Measurements from ENCODE around the gene GSTO2. TPM values are rescaled to one million over a fixed set of nuclear protein-coding genes. Genes with fewer than 3 reads are reported as not detected.

The GSTO2 gene
- total RNA-seq, 1 experiment from 2014 or later, result 1.1 TPM

GRCh38 chr10:104350127-104350635 is 81.2 kb downstream of the GSTO2 start:
- Histone ChIP-seq H3K36me3 (ENCODE audit: control insufficient read depth, insufficient read depth, low read length) (no peaks in the 10 kb centered on the region), H3K9me3 (no peaks in the 10 kb centered on the region), H3K27me3 (replicated peaks; ENCODE audit: control insufficient read depth, insufficient read depth, low read length) (no peaks in the 10 kb centered on the region; the same call in 1 of the 2 replicates), H3K4me3 (ENCODE audit: low read depth, low read length) (no peak overlapping the region), H3K4me1 (peaks cover 7% of the 10 kb centered on the region; the same call in 1 of the 2 replicates)
- Mint-ChIP-seq H3K27me3 (ENCODE audit: insufficient read depth, unreplicated experiment) (peaks cover 9% of the 10 kb centered on the region), H3K4me1 (ENCODE audit: low read depth, unreplicated experiment) (no peaks in the 10 kb centered on the region), H3K4me3 (ENCODE audit: unreplicated experiment) (no peak overlapping the region), H3K9me3 (ENCODE audit: unreplicated experiment) (no peaks in the 10 kb centered on the region), H3K27ac (ENCODE audit: unreplicated experiment) (no peak overlapping the region), H3K36me3 (ENCODE audit: insufficient read depth, unreplicated experiment) (no peaks in the 10 kb centered on the region)
- POLR2A ChIA-PET, result no interaction called here
- intact Hi-C loops (cut with micrococcal nuclease; ENCODE audit: unreplicated experiment), result loop anchor here (1.0 to 5.0 kb wide), 5 partner anchors 12 to 461 kb away; partner anchors contain the start of gene ITPRIP
- DNase-seq, result peak in 1 of 2 experiments; percentile 58
- CTCF ChIA-PET, result interaction anchor here (1.0 to 2.9 kb wide), 4 partner anchors 12 to 44 kb away, joined by 3 to 9 read pairs (median 4); no protein-coding TSS in a partner anchor
- TF ChIP-seq, protein P1, sequence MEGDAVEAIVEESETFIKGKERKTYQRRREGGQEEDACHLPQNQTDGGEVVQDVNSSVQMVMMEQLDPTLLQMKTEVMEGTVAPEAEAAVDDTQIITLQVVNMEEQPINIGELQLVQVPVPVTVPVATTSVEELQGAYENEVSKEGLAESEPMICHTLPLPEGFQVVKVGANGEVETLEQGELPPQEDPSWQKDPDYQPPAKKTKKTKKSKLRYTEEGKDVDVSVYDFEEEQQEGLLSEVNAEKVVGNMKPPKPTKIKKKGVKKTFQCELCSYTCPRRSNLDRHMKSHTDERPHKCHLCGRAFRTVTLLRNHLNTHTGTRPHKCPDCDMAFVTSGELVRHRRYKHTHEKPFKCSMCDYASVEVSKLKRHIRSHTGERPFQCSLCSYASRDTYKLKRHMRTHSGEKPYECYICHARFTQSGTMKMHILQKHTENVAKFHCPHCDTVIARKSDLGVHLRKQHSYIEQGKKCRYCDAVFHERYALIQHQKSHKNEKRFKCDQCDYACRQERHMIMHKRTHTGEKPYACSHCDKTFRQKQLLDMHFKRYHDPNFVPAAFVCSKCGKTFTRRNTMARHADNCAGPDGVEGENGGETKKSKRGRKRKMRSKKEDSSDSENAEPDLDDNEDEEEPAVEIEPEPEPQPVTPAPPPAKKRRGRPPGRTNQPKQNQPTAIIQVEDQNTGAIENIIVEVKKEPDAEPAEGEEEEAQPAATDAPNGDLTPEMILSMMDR (IDR thresholded peaks at IDR 0.05; ENCODE audit: insufficient read depth in 1 of 2, low read depth in 1 of 2, low read length in 1 of 2, severe bottlenecking in 1 of 2, unreplicated experiment in 1 of 2), result peak; percentile 59 to 62
- no TSS peak for BruUV-seq (replicated peaks)

DNA sequence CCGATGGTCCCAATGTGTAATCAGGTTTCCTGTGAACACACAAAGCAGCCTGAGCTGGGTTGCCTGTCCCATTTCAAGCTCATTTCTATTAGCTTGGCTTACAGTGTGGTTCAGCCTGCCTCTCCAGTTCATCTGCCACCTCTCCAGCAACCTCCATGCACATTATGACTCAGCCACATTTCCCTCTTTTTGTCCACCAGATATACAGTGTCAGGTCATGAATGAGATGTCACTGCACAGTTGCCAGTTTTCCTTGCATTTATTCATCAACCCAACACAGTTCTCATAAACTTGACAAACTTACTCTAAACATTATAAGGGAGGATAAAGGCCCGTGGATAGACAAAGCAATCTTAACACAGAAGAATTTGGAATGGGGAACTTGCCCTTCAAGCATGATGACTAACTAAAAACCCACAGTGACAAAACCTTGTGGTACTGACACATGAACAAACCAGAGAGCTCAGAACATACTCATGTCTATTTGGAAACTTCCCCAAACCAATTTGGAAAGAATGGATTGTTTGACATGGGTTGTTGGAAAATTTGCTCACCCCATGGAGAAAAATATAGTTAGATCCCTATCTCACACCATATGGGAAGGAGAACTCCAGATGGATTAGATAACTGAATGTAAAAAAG is 82.2 kb downstream of the GSTO2 start:
- no peak overlapping the region for H3K27ac Mint-ChIP-seq (ENCODE audit: unreplicated experiment)
- peaks cover 7% of the 10 kb centered on the region; the same call in 1 of the 2 replicates for H3K4me1 ChIP-seq
- no peaks in the 10 kb centered on the region for H3K4me1 Mint-ChIP-seq (ENCODE audit: low read depth, unreplicated experiment)
- no peaks in the 10 kb centered on the region for H3K36me3 Mint-ChIP-seq (ENCODE audit: insufficient read depth, unreplicated experiment)
- H3K4me3 ChIP-seq (ENCODE audit: low read depth, low read length), result no peak overlapping the region
- H3K9me3 ChIP-seq, result no peaks in the 10 kb centered on the region
- intact Hi-C loops (cut with micrococcal nuclease; ENCODE audit: unreplicated experiment), result loop anchor here (2.0 to 5.0 kb wide), 2 partner anchors 304 to 462 kb away; no protein-coding TSS in a partner anchor
- ChIA-PET CTCF (interaction anchor here (0.8 to 2.9 kb wide), 2 partner anchors 45 to 69 kb away, joined by 3 to 9 read pairs; no protein-coding TSS in a partner anchor), POLR2A (no interaction called here)
- H3K27me3 ChIP-seq (replicated peaks; ENCODE audit: control insufficient read depth, insufficient read depth, low read length), result no peaks in the 10 kb centered on the region; the same call in 1 of the 2 replicates
- DNase-seq, result no peak
- peaks cover 9% of the 10 kb centered on the region for H3K27me3 Mint-ChIP-seq (ENCODE audit: insufficient read depth, unreplicated experiment)
- BruUV-seq (replicated peaks), result no TSS peak
- H3K4me3 Mint-ChIP-seq (ENCODE audit: unreplicated experiment), result no peak overlapping the region
- TF ChIP-seq, protein P1 (IDR thresholded peaks at IDR 0.05; ENCODE audit: insufficient read depth in 1 of 2, low read depth in 1 of 2, low read length in 1 of 2, severe bottlenecking in 1 of 2, unreplicated experiment in 1 of 2), result no peak
- no peaks in the 10 kb centered on the region for H3K9me3 Mint-ChIP-seq (ENCODE audit: unreplicated experiment)
- no peaks in the 10 kb centered on the region for H3K36me3 ChIP-seq (ENCODE audit: control insufficient read depth, insufficient read depth, low read length)

DNA sequence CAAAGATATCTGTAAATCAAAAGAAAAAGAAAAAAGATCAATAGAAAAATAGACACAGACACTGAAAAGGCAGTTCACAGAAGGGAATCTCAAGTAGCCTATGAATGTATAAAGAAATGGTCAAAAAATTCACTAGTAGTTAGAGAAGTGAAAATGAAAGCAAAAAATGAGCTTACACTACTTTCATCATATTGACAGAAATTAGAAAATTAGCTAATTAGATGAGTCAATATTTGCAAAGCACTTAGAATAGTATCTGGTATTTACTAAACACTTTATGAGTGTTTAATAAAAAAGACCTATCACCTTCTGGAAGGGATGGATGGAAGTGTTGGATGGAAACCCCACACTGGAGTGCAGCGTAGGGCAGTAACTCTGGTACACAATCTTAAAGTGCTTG is 82.9 kb downstream of the GSTO2 start:
- ChIA-PET CTCF (interaction anchor here (2.9 kb wide), 1 partner anchor 46 kb away, joined by 9 read pairs; no protein-coding TSS in a partner anchor), POLR2A (no interaction called here)
- no peaks in the 10 kb centered on the region for H3K9me3 Mint-ChIP-seq (ENCODE audit: unreplicated experiment)
- no TSS peak for BruUV-seq (replicated peaks)
- intact Hi-C loops (cut with micrococcal nuclease; ENCODE audit: unreplicated experiment), result loop anchor here (2.0 to 5.0 kb wide), 2 partner anchors 305 to 463 kb away; no protein-coding TSS in a partner anchor
- Histone ChIP-seq H3K9me3 (no peaks in the 10 kb centered on the region), H3K4me1 (peaks cover 7% of the 10 kb centered on the region; the same call in 1 of the 2 replicates), H3K4me3 (ENCODE audit: low read depth, low read length) (no peak overlapping the region), H3K27me3 (replicated peaks; ENCODE audit: control insufficient read depth, insufficient read depth, low read length) (no peaks in the 10 kb centered on the region; the same call in 1 of the 2 replicates), H3K36me3 (ENCODE audit: control insufficient read depth, insufficient read depth, low read length) (no peaks in the 10 kb centered on the region)
- TF ChIP-seq, protein P1 (IDR thresholded peaks at IDR 0.05; ENCODE audit: insufficient read depth in 1 of 2, low read depth in 1 of 2, low read length in 1 of 2, severe bottlenecking in 1 of 2, unreplicated experiment in 1 of 2), result no peak
- no peak for DNase-seq
- no peaks in the 10 kb centered on the region for H3K36me3 Mint-ChIP-seq (ENCODE audit: insufficient read depth, unreplicated experiment)
- H3K27ac Mint-ChIP-seq (ENCODE audit: unreplicated experiment), result no peak overlapping the region
- peaks cover 9% of the 10 kb centered on the region for H3K27me3 Mint-ChIP-seq (ENCODE audit: insufficient read depth, unreplicated experiment)
- no peaks in the 10 kb centered on the region for H3K4me1 Mint-ChIP-seq (ENCODE audit: low read depth, unreplicated experiment)
- H3K4me3 Mint-ChIP-seq (ENCODE audit: unreplicated experiment), result no peak overlapping the region
